Adipocyte (in vitro differentiated cells): ENCODE measurements around the gene CALCA.

Source experiments
- DNase-seq: peaks from one replicate; pipeline ENCODE4 v3.0.0-alpha.2; 2015; ENCODE audit warnings: low read depth
- H3K27me3 ChIP-seq: replicated peaks from 2 replicates; pipeline ENCODE4 v1.7.0; 2013; ENCODE audit warnings: mild to moderate bottlenecking, low read length, moderate library complexity; ENCODE audit not compliant: control insufficient read depth, insufficient read depth
- H3K36me3 ChIP-seq: 2 replicates; pipeline ENCODE4 v1.7.0; 2013; ENCODE audit warnings: low read length, mild to moderate bottlenecking, moderate library complexity; ENCODE audit not compliant: control insufficient read depth, insufficient read depth, severe bottlenecking
- H3K4me1 ChIP-seq: 2 replicates; pipeline ENCODE4 v1.7.0; 2013; ENCODE audit warnings: mild to moderate bottlenecking, low read length, moderate library complexity; ENCODE audit not compliant: control insufficient read depth, insufficient read depth
- H3K4me3 ChIP-seq: 2 replicates; pipeline ENCODE4 v1.7.0; 2013; ENCODE audit warnings: mild to moderate bottlenecking, low read length, moderate library complexity
- H3K9ac ChIP-seq: 2 replicates; pipeline ENCODE4 v1.7.0; 2013; ENCODE audit warnings: mild to moderate bottlenecking, low read length, moderate library complexity
- H3K9me3 ChIP-seq: 2 replicates; pipeline ENCODE4 v1.7.0; 2013; ENCODE audit warnings: mild to moderate bottlenecking, low read length, moderate library complexity; ENCODE audit not compliant: control insufficient read depth

The CALCA gene

GRCh38 chr11:14974515-14975251 lies 2.5 kb upstream of the CALCA start:
- Histone ChIP-seq H3K9ac (no peak overlapping the region), H3K4me1 (peaks cover 17% of the 10 kb centered on the region), H3K27me3 (peaks cover 71% of the 10 kb centered on the region), H3K9me3 (no peaks in the 10 kb centered on the region), H3K4me3 (peak overlapping the region; percentile 38), H3K36me3 (no peaks in the 10 kb centered on the region)
- DNase-seq: peak; percentile 19

GRCh38 chr11:14973621-14974514 lies 1.7 kb upstream of the CALCA start:
- peaks cover 79% of the 10 kb centered on the region for H3K27me3 ChIP-seq
- no peaks in the 10 kb centered on the region for H3K36me3 ChIP-seq
- H3K9ac ChIP-seq: no peak overlapping the region
- peak overlapping the region; percentile 38 for H3K4me3 ChIP-seq
- H3K9me3 ChIP-seq: no peaks in the 10 kb centered on the region
- peaks cover 17% of the 10 kb centered on the region for H3K4me1 ChIP-seq
- DNase-seq: no peak

- H3K27me3 ChIP-seq: peaks cover 85% of the 10 kb centered on the region
- no peak overlapping the region for H3K4me3 ChIP-seq
These were observed 687 bp upstream of the CALCA start for GRCh38 chr11:14972581-14973495.

DNA sequence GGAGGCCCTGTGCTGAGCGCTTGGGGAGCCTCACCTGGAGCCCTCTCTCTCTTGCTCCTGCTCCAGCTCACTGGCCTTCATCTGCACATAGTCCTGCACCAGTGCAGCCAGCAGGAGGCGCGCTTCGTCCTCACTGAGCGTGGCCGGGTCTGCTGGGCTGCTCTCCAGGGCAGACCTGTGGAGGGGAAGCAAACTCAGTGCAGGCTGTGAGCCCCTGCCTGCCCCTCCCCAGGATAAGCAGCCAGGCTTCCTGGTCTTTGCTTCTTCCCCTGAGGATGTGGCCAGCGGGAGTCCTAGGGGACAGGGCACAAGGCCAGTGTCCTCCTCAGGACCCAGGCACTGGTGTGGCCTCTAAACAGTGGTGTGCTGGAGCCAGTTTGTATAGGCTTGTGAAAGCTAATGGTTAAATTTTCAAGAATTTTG lies 2.2 kb downstream of the CALCA start:
- Histone ChIP-seq H3K4me3 (no peak overlapping the region), H3K27me3 (peaks cover 65% of the 10 kb centered on the region), H3K9ac (no peak overlapping the region), H3K4me1 (peaks cover 17% of the 10 kb centered on the region), H3K9me3 (no peaks in the 10 kb centered on the region), H3K36me3 (no peaks in the 10 kb centered on the region)
- DNase-seq: no peak

More at GRCh38 chr11:14972581-14973495, 687 bp upstream of the CALCA start:
- Histone ChIP-seq H3K36me3 (no peaks in the 10 kb centered on the region), H3K9ac (no peak overlapping the region), H3K4me1 (peaks cover 17% of the 10 kb centered on the region), H3K9me3 (no peaks in the 10 kb centered on the region)
- no peak for DNase-seq

GRCh38 chr11:14967581-14968243 lies 4.4 kb downstream of the CALCA start:
- no peak for DNase-seq
- no peaks in the 10 kb centered on the region for H3K9me3 ChIP-seq
- no peak overlapping the region for H3K9ac ChIP-seq
- peaks cover 43% of the 10 kb centered on the region for H3K27me3 ChIP-seq
- H3K36me3 ChIP-seq: no peaks in the 10 kb centered on the region
- no peak overlapping the region for H3K4me3 ChIP-seq
- H3K4me1 ChIP-seq: peaks cover 6% of the 10 kb centered on the region

DNA sequence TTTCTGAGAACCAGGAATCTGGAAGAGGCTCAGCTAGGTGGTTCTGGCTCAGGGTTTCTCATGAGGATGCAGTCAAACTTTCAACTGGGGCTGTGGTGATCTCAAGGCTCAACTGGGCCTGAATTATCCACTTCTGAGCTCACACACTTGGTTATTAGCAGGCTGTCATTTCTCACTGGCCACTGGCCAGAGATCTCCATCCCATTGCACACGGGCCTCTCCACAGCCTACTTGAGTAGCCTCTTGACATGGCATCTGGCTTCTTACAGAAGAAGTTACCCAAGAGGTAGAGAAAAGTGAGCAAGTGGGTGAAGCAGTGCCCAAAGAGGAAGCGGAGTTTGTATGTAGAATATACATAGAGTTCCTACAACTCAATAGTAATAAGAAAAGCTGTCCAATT lies 16.0 kb downstream of the CALCA start:
- no peak overlapping the region for H3K4me3 ChIP-seq
- no peak overlapping the region for H3K9ac ChIP-seq
- no peaks in the 10 kb centered on the region for H3K4me1 ChIP-seq
- peaks cover 4% of the 10 kb centered on the region for H3K27me3 ChIP-seq
- DNase-seq: no peak
- H3K36me3 ChIP-seq: no peaks in the 10 kb centered on the region
- H3K9me3 ChIP-seq: no peaks in the 10 kb centered on the region

DNA sequence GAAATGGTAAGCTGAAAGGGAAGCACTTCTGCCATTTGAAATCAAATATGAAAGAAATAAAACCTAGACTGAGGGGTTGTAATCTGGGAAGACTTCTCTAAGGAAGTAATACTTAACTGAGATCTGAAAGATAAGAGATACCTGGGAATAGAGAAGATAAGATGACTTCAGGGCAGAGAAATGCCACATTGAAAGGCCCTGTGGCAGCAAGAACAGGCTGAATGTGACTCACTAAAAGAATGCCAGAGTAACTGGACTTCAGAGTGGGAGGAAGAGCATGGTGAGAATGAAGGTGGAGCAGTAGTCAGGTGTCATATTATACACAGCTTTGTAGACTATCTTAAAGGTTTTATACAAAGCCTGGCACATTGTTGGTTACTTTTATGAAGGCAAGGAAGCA lies 17.6 kb downstream of the CALCA start:
- Histone ChIP-seq H3K9me3 (no peaks in the 10 kb centered on the region), H3K36me3 (no peaks in the 10 kb centered on the region), H3K4me3 (no peak overlapping the region), H3K27me3 (peaks cover 4% of the 10 kb centered on the region), H3K9ac (no peak overlapping the region), H3K4me1 (peaks cover 4% of the 10 kb centered on the region)
- DNase-seq: no peak

DNA sequence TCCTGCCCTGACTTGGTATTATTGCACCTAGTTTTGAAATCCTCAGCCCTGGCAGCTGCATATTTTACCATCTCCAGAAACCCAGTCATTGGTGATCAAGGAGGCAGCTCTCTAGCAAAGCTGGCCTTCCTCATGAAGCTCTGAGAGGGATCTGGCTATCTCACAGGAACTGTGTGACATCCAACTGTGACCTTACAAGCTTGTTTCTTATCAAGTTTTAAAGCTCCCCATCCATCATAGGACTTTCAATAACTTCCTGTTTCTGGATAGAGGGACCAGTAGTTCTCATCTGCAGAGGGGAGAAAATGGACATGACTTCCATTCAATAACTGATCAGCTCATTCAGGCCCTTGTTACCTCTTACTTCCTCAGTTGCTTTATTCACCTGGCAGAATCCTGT lies 18.2 kb downstream of the CALCA start:
- no peak overlapping the region for H3K9ac ChIP-seq
- DNase-seq: no peak
- no peak overlapping the region for H3K4me3 ChIP-seq
- no peaks in the 10 kb centered on the region for H3K36me3 ChIP-seq
- peaks cover 4% of the 10 kb centered on the region for H3K27me3 ChIP-seq
- peaks cover 5% of the 10 kb centered on the region for H3K4me1 ChIP-seq
- H3K9me3 ChIP-seq: no peaks in the 10 kb centered on the region

DNA sequence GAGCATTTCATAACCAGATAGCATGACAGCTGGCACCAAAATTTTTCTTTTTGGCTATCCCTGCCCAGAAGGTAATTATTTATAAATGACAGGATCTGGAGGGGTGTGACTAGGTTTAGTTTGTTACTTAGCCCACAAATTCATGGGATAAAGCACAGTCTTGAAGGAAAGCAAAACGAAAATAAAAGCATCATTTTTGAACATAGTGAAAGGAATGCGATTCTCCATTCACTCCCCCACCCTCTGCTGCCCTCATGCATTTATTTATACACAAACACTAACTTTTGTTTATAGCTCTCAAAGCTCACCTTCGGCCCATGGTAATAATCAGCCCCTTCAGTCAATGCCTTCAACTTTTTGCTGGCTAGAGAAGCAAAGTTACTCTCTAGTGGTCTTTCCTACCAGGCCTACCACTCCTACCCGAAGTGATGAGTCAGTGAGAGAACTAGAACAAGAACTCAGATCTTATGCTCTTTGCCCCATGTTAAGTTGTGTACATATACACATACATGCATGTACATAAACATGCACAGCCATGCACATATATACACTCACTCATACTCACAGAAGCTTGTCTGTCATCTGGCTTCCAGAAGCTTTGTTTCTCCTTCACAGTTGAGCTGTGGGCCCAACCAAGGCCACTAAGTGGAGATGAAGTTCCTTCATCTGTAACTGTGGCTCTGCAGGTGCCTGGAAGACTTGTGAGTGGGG lies 22.6 kb downstream of the CALCA start:
- Histone ChIP-seq H3K4me3 (no peak overlapping the region), H3K4me1 (peaks cover 5% of the 10 kb centered on the region), H3K36me3 (no peaks in the 10 kb centered on the region), H3K9ac (no peak overlapping the region), H3K27me3 (peaks cover 4% of the 10 kb centered on the region), H3K9me3 (no peaks in the 10 kb centered on the region)
- no peak for DNase-seq

- DNase-seq: no peak
- Histone ChIP-seq H3K4me3 (no peak overlapping the region), H3K9ac (no peak overlapping the region), H3K27me3 (no peaks in the 10 kb centered on the region), H3K9me3 (no peaks in the 10 kb centered on the region), H3K36me3 (no peaks in the 10 kb centered on the region), H3K4me1 (no peaks in the 10 kb centered on the region)
These were observed 29.4 kb downstream of the CALCA start for GRCh38 chr11:14942745-14943144.
